ENCODE data around the gene SCRT2.
A peak's percentile ranks its signal among the peaks of the same experiment; 100 is the strongest.
"Not testable (repeated sequence)": the region's sequence is repeated elsewhere in the genome, so short reads cannot be mapped to it uniquely, and the experiment has no call there.

SCRT2 gene

GRCh38 chr20:675453-676314 is at the start of gene SCRT2:
Gene SCRT2, minus strand, starts transcription at chr20:675802. Its CDS starts 201 bp downstream, at chr20:675601.
- peak; percentile 32 for DNase-seq (ENCODE audit: low read depth)

- not testable (repeated sequence) for DNase-seq (ENCODE audit: low read depth)
Observed at GRCh38 chr20:724797-725196, 49.2 kb upstream of the SCRT2 start.

- DNase-seq (ENCODE audit: low read depth): no peak
Observed at GRCh38 chr20:723756-724155, 48.2 kb upstream of the SCRT2 start.

- DNase-seq (ENCODE audit: low read depth): no peak
Observed at GRCh38 chr20:722822-723644, 47.4 kb upstream of the SCRT2 start.

- no peak for DNase-seq (ENCODE audit: low read depth)
Observed at GRCh38 chr20:721876-722275, 46.3 kb upstream of the SCRT2 start.

GRCh38 chr20:719816-720215 is 44.2 kb upstream of the SCRT2 start:
- DNase-seq (ENCODE audit: low read depth): no peak

GRCh38 chr20:719068-719467 is 43.5 kb upstream of the SCRT2 start:
- no peak for DNase-seq (ENCODE audit: low read depth)

- no peak for DNase-seq (ENCODE audit: low read depth)
Observed at GRCh38 chr20:717832-718231, 42.2 kb upstream of the SCRT2 start.

GRCh38 chr20:717271-717670 is 41.7 kb upstream of the SCRT2 start:
- no peak for DNase-seq (ENCODE audit: low read depth)

GRCh38 chr20:714453-714852 is 38.9 kb upstream of the SCRT2 start:
- no peak for DNase-seq (ENCODE audit: low read depth)

GRCh38 chr20:711576-711975 is 36.0 kb upstream of the SCRT2 start:
- DNase-seq (ENCODE audit: low read depth): no peak

GRCh38 chr20:710780-711450 is 35.3 kb upstream of the SCRT2 start:
- no peak for DNase-seq (ENCODE audit: low read depth)

GRCh38 chr20:709991-710779 is 34.6 kb upstream of the SCRT2 start:
- no peak for DNase-seq (ENCODE audit: low read depth)

GRCh38 chr20:709423-709822 is 33.8 kb upstream of the SCRT2 start:
- no peak for DNase-seq (ENCODE audit: low read depth)

GRCh38 chr20:708956-709355 is 33.4 kb upstream of the SCRT2 start:
- DNase-seq (ENCODE audit: low read depth): no peak

- no peak for DNase-seq (ENCODE audit: low read depth)
Observed at GRCh38 chr20:707451-708110, 32.0 kb upstream of the SCRT2 start.

- no peak for DNase-seq (ENCODE audit: low read depth)
Observed at GRCh38 chr20:706366-706885, 30.8 kb upstream of the SCRT2 start.

- DNase-seq (ENCODE audit: low read depth): no peak
Observed at GRCh38 chr20:704726-705125, 29.1 kb upstream of the SCRT2 start.

GRCh38 chr20:703426-703825 is 27.8 kb upstream of the SCRT2 start:
- no peak for DNase-seq (ENCODE audit: low read depth)

- DNase-seq (ENCODE audit: low read depth): no peak
Observed at GRCh38 chr20:703006-703405, 27.4 kb upstream of the SCRT2 start.
